ENCODE measurements around the gene ZNF276. TPM values are rescaled to one million over a fixed set of nuclear protein-coding genes. Genes with fewer than 3 reads are reported as not detected.
A peak's percentile ranks its signal among the peaks of the same experiment; 100 is the strongest.

Gene ZNF276
- total RNA-seq, 1 experiment from 2014 or later = 6.8 TPM

DNA sequence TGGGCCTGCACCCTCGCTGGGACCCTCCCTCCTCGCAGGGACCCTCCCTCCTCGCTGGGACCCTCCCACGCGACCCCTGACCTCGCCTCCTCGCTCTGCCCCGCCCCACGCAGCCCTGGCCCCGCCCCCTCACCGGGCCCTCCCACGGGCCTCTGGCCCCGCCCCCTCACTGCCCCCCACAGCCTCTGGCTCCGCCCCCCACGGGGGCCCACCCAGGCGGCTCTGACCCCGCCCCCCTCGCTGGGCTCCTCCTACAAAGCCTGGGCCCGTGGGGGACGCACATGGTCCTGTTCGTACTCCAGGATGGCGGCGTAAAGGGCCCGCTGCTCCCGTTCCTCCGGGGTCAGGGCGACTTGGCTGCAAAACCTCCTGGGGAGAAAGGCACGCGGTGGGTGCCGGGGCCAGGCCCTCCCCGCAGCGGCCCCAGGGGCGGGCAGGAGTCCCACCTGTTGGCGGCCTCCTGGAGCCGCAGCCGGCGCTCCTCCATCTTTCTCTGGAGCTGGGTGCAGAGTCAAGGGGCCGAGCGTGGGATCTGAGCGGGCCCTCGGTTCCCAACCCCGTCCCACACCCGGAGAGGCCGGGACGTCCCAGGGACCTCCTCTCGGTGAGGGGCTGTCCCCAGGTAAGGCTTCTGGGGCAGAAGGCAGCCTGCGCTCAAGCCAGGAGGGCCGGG lies 9.6 kb upstream of the ZNF276 start:
- DNase-seq (ENCODE audit: low read depth) = peak; percentile 40

DNA sequence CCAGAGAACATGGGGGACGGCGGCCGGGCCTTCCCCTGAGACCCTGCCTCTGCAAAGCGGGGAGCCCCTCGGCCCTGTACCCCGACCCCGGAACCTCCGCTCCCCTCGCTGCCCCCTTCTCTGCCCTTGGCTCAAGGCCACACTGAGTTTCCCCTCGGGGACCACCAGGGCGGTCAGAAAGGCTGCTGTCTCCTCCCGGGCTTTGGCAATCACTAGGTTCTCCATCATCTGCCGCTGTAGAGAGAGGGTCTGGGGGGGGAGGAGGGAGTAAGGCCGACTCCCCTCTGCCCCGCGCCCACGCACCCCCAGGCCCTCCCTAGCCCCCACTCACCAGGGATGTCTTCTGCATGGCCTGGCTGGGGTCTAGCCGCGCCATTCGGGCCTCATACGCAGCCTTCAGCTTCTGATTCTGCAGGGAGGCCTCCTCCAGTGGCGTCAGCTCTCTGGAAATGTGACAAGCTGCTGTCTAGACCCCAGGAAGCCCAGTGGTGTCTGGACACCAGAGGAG lies 9.0 kb upstream of the ZNF276 start:
- no peak for DNase-seq (ENCODE audit: low read depth)

DNA sequence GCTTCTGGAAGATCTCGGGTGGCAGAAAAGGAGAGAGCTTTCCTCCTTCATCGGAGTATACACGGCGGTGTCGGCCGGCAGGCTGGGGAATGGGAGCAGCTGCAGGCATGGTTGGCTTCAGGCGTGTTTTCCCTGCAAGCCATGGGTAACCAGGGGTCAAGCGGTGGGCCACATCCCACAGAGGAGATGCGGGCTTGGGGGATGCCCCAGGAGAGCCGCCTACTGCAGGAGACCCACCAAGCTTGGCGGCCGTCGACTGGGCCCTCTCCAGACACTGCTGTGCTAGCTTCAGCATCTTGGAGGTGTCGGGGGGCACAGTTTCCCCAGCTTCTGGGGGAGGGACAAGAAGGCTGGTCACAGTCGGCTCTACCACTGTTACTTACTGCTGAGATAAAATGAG lies 4.8 kb upstream of the ZNF276 start:
- no peak for DNase-seq (ENCODE audit: low read depth)

DNA sequence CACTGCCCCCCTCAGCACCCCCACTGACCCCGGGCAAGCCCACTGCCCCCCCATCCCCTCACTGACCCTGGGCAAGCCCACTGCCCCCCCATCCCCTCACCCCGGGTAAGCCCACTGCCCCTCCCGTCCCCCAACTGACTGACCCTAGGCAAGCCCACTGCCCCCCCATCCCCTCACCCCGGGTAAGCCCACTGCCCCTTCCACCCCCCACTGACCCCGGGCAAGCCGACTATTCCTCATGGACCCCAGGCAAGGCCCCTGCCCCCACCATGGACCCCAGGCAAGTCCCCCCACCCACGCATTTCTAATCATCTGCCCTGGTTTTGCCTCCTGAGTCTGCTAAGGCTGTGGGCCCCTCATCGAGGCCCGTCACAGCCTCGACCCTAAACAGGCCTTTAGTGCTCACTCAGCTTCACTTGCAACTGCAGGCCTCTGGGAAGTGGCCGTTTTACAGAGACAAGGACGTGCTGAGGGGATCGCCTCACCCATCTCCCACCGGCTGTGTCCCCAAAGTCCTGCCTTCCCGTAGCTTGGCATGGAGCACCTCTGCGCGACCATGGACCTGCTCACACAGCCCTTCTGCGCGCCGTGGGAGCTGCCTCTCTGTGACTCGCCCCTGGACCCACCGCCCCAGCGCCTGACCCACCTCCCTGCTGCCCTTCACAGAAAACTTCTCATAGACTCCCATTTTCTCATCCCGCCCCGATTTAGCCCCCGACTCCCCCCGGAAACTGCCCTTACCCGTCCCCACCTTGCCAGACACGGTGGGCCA lies 4.2 kb upstream of the ZNF276 start:
- DNase-seq (ENCODE audit: low read depth) = no peak

DNA sequence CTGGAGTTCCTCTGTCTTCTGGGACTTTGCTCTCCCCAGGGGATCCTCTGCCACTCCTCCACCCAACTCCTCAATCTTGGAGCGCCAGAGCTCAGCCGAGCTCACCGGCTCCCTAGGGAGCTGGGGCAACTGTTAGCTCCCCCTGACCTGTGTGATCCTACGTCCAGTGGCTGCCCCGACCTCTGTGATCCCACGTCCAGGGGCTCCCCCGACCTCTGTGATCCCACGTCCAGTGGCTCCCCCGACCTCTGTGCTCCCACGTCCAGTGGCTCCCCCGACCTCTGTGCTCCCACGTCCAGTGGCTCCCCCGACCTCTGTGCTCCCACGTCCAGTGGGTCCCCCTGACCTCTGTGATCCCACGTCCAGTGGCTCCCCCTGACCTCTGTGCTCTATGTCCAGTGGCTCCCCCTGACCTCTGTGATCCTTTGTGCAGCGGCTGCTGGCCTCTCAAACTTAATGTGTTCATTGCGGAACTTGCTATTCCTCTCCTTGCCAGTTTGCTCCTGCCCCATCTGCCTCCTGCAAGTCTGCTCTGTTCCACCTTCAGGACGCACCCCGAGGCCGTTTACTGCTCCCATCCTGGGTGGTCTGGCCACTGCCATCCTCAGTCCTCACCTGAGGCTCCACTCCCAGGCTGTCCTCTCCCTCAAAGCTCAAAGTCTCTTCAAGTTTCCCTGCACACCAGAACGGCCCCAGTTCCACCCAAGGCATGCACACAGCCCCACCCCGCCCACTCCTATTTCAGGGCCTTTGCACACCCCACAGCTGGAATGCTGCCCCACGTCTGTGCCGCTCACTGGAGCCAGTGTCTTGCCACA lies 3.4 kb upstream of the ZNF276 start:
- no peak for DNase-seq (ENCODE audit: low read depth)

DNA sequence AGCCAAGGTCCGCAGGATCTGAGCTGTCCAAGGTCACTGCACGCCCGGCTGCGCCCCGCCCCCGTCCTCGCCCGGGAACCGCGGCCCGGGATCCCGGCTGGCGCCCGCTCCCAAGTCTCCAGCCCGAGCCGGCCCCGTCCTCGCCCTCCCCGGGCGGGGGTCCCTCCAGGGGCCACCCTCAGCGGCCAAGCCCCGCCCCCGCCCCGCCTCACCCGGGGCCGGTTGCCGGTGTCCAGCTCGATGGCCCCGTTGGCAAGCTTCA lies 855 bp upstream of the ZNF276 start:
- peak; percentile 25 for DNase-seq (ENCODE audit: low read depth)

DNA sequence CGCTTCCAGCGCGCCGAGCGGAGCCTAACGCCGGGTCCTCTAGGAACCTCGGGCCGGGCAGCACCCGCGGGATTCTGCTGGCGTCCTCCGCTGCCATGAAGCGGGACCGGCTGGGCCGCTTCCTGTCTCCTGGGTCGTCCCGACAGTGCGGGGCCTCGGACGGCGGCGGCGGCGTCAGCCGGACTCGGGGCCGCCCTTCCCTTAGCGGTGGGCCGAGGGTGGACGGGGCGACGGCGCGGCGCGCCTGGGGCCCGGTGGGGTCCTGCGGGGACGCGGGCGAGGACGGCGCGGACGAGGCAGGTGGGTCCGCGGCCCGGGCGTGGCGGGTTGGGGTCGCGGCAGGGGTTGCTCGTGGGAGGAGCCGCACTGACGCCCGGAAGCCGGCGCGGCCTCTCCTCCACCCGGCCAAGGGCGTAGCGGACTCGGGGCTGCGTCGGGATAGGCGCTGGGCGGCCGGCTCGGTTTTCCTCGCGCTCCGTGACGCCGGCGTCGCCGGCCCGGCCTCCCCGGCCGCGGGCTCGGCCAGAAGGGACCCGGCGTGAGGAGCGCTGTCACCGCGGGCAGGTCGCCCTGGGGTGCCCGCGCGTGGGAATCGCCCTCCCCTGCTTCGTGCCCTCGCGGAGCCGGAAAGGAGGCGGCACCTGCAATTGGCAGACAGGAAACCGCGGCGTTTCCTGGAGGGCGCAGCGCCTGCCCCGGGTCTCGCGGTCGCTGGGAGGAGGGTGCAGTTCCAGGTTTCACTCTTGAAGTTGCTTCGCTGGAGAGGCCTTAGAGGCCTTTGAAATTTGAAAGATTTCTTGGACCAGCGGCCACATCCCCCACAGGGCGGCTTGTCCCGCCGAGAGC lies 432 bp downstream of the ZNF276 start:
- peak; percentile 78 for DNase-seq (ENCODE audit: low read depth)

DNA sequence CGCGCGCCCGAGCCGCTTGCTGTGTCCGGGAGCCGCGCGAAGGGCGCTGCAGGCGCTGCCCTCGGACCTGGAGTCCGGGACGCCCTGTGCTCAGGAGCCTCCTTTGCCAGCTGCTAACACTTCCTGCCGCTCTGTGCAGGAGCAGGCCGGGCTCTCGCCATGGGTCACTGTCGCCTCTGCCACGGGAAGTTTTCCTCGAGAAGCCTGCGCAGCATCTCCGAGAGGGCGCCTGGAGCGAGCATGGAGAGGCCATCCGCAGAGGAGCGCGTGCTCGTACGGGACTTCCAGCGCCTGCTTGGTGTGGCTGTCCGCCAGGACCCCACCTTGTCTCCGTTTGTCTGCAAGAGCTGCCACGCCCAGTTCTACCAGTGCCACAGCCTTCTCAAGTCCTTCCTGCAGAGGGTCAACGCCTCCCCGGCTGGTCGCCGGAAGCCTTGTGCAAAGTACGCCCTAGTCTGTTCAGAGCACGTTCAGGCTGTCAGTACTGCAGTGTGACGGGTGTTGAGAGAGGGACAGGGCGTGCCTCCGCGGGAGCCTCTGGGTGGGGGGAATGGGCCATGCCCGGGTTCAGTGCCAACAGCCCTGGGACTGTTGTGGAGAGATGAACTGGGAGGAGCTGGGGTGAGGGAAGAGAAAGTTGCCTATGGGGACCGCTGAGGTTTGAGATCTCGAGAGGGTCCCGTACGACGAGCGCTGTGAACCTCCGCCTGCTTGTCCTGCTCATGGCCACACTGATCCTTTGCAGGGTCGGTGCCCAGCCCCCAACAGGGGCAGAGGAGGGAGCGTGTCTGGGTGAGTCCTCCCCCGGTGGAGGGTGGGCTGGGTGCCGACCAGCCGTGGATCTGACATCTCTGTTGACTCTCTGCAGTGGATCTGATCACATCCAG lies 1.3 kb downstream of the ZNF276 start:
- peak; percentile 76 for DNase-seq (ENCODE audit: low read depth)

DNA sequence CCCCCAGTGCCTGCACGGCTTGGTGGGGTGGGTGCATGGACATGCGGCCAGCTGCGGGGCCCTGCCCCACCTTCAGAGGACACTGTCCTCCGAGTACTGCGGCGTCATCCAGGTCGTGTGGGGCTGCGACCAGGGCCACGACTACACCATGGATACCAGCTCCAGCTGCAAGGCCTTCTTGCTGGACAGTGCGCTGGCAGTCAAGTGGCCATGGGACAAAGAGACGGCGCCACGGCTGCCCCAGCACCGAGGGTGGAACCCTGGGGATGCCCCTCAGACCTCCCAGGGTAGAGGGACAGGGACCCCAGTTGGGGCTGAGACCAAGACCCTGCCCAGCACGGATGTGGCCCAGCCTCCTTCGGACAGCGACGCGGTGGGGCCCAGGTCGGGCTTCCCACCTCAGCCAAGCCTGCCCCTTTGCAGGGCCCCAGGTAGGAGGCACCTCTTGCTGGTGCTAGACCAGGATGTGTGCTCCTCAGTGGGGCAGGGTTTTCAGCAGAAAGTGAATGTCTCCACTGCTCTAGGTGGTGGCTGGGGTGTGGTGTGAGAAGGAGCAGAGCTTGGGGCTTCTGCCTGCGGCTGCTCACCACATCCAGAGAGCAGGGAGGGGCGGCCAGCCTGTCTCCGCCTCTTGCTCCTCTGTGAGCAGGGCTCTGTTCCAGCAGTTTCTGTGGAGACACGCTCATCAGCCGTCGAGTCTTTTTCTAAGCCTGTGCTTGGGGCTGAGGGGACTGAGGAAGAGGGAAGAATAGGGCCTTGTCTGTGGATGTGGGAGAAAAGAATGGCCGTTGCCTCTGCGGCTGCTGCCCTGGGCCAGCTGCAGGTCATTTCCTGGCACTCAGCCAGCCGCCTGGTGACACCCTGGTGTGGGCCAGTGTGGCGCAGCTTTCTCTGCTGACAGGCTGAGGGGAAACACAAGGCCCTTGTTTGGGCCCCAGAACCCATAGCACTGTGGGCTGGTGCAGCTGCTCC lies 2.2 kb downstream of the ZNF276 start:
- DNase-seq (ENCODE audit: low read depth) = peak; percentile 37

DNA sequence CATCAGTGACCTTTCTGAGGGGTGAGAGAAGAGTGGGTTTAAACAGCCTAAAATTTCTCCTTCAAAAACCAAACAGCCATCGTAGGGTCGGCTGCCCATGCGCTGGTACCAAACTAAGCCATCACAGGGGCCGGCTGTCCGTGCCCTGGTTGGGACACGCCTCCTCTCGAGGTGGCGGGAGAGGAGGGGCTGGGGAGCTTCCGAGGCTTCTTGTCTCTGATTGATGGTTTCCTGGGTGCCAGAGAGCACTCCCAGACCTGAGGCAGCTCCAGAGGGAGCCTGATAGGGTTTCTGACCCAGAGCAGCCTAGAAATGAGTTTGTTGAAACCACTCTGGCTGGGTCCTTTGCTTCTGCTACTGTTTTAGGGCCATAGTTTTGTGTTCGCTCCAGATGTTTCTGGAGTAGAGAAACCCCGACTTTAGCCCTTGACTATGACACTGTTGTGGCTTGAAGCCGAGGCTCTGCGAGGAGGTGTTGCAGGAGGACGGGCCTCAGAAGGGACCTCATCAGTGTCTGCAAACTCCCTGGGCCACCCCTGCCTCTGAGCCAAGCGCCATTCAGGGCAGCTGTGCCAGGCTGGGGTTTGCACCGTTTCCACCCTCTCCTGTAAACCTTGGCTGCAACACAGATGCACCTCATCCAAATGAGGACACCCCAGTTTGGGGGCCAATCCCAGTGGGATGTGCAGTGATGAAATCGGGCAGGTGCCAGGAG lies 6.2 kb downstream of the ZNF276 start:
- no peak for DNase-seq (ENCODE audit: low read depth)

DNA sequence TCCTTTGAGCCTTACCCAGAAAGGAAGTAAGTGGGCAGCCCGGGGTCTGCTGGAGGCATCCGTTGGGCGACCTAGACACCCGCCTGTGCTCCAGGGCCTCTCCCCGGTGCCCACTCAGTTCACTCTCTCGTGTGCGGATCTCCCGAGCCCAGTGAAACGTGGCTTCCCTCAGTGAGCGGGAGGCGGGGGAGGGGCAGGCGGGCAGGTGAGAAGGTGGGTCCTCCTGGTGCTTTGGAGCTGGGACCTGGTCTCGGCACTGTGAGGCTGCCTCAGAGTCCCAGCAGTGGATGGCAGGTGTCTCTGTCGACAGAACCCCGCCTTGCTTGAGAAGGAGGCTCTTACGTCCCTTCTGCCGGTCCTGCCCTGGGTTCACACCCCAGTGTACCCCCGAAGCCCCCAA lies 8.0 kb downstream of the ZNF276 start:
- no peak for DNase-seq (ENCODE audit: low read depth)

DNA sequence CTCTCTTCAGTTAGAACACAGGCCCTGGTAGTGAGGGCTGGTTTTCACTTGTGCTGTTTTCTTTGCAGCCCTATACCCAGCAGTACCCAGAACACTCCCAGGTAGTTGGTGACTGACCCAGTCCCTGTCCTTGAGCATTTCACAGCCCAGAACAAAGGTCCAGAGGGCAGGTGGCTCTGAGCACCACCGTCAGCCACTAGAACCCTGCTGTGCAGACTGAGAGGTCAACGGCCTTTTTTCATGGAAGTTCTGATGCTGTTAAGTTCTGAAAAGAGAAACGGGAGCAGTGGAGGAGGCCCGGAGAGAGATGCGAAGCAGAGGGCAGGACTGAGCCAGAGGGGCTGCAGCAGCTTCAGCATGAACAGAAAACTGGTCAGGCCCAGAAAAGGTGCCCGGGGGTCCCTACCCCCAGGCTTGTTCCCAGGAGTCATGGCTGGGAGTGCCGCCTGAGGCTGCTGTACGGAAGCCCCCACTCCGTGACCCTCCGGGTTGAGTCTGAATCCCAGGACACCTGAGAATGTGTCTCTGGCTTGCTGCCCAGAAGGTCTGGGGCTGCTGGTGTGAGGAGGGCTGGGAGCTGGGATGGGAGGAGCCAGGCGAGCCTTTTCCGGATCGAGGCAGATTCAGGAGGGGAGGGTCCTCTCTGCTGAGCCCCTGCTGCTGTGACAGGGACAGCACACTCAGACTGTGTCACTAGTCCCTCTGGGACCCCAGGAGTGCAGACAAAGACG lies 8.7 kb downstream of the ZNF276 start:
- no peak for DNase-seq (ENCODE audit: low read depth)

DNA sequence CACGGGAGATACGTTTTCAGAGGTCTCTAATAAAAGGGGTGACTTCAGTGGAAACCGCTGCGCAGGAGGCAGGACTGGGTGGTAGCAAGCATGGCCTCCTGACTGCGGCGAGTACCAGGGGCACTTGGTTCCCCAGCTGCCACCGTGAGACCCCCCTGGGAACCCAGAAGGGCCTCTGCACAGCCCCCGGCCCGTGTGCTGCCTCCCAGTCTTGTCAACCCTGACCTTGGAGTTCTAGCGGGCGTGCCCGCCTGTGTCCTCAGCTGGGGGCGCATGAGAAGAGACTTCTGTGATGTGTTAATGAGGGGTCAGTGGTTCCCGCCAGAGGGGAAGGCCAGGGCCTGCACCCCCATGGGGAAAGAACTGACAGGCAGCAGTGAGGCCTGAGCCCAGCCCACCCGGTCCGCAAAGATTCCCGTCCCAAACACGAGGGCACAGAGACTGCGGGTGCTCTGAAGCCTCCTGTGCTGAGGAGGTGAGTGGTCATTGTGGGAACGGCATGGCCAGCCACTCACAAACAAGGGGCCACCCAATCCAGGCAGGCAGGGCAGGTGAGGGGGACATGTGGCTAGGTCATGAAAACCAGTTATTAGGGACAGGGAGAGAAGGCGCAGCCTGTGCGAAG lies 9.4 kb downstream of the ZNF276 start:
- DNase-seq (ENCODE audit: low read depth) = no peak

DNA sequence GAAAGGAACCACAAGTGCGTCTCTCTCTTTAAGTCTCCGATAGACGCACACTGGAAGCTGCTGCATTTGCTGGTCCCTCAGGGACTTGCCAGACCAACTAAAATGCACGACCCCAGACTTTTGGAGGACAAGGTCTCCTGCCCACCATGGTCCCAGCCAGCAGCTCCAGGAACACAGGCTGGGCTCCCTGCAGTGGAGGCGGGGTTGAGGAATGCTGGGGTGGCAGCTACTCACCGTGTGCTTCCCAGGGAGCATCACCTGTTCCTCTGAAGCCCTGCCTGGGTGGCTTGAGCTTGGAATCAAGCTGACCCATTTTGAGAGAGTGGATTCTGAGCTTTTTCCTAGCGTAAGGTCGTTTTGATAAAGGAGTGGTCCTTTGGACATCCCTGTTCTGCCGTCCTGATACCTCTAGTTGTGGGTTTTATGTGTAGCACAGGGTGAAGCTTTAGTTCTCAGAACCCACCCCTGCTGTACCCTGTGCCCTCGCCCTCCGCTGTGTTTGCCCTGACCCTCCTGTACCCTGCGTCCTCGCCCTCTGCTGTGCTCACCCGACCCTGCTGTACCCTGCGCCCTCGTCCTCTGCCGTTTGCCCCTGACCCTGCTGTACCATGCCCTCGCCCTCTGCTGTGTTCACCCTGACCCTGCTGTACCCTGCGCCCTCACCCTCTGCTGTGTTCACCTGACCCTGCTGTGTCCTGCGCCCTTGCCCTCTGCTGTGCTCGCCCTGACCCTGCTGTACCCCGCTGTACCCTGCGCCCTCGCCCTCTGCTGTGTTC lies 11.0 kb downstream of the ZNF276 start:
- no peak for DNase-seq (ENCODE audit: low read depth)

DNA sequence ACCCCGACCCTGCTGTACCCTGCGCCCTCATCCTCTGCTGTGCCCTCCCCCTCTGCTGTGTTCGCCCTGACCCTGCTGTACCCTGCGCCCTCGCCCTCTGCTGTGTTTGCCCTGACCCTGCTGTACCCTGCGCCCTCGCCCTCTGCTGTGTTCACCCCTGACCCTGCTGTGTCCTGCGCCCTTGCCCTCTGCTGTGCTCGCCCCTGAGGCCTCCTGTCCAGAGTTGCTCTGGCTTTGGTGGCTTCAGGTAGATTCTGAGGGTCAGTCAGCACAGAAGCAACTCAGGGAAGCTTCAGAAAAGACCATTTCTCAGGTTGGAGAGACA lies 11.5 kb downstream of the ZNF276 start:
- DNase-seq (ENCODE audit: low read depth) = no peak

DNA sequence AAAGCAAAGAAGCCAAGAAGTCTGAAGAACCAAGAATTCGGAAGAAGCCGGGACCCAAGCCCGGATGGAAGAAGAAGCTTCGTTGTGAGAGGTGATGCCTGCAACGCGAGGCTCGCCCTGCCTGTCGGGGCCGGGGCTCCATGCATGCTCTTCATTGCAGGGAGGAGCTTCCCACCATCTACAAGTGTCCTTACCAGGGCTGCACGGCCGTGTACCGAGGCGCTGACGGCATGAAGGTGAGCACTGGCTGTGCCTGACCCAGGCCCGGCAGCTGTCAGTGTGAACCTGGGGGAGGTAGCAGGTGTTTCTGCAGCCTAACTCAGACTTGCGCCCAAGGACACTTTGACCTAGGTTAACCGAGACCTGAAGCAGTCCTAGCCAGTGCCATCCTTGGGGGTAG lies 12.0 kb downstream of the ZNF276 start:
- DNase-seq (ENCODE audit: low read depth) = no peak

DNA sequence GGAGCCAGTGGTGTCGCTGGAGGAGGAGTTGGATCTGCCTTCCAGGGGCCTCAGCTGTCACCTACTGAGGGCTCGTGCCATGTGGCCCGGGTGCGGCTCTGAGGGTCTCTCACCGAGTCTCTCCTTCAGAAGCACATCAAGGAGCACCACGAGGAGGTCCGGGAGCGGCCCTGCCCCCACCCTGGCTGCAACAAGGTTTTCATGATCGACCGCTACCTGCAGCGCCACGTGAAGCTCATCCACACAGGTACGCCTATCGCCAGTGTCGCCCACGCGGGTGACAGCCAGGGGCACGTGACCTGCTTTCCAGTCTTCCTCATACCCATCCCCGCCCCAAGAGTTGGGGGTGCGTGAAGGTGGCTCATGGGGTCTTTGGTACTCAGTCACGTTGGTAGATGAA lies 12.5 kb downstream of the ZNF276 start:
- DNase-seq (ENCODE audit: low read depth) = no peak
